ENCODE measurements around the gene RSBN1.

DNA sequence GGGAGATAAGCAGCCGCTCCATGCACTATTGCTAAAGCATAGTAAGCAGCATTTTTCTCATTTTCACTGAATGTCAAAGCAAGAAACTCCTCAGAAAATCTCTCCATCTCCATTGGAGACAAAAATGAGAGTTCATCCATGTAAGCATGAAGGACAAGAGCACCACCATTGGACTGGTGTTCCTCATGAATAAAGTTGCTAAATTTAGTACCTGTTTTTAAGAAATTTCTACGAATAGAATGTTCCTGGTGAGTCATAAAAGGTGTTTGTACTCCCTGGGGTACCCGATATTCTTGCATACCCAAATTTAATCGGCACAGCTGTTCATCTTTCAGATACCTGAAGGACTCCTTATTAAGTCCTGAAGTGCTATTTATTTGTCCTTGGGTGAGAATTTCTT is 14.8 kb downstream of the RSBN1 start:
- TF ChIP-seq EZH2 (IDR thresholded peaks at IDR 0.05; ENCODE audit: insufficient read depth, poor library complexity, severe bottlenecking) (no peak), EZH2phosphoT487 (IDR thresholded peaks at IDR 0.05; ENCODE audit: insufficient read depth, low read depth) (no peak)
